Pancreas (tissue), 10 donors: ENCODE measurements around the gene UTP3. TPM values are rescaled to one million over a fixed set of nuclear protein-coding genes. Genes with fewer than 3 reads are reported as not detected.

Source experiments
- ATAC-seq, 4 donors: fragments of 200-7000 bp; cut with Tn5 transposase; one replicate each; pipeline versions ENCODE4 v1.8.0 to v1.9.1; 2020; ENCODE audit warnings: mild to moderate bottlenecking in 4 of 4, moderate library complexity in 4 of 4
- DNase-seq, 6 donors: peaks; one replicate each; pipeline ENCODE4 v3.0.0-alpha.2; 2020
- FAIRE-seq: peaks from 2 replicates; lab custom pipeline; 2012; peaks lifted over from hg19 to GRCh38; lab: Jason Lieb, UNC
- H3K27ac ChIP-seq, 4 donors: fragments of 200-600 bp; sonication (generic); 1 replicate in 3 of 4; 2 replicates in 1 of 4; pipeline versions ENCODE4 v1.5.0 to v1.8.0; 2020
- H3K27me3 ChIP-seq, 4 donors: fragments of 200-600 bp; one replicate each; pipeline ENCODE4 v1.8.0; 2021
- H3K36me3 ChIP-seq, 3 donors: fragments of 200-600 bp; sonication (generic) in 1 of 3; one replicate each; pipeline versions ENCODE4 v1.5.0 to v1.8.0; 2020 to 2021
- H3K4me1 ChIP-seq, 3 donors: fragments of 200-600 bp; one replicate each; pipeline ENCODE4 v1.8.0; 2021
- H3K4me3 ChIP-seq, 4 donors: fragments of 200-600 bp; sonication (generic) in 2 of 4; one replicate each; pipeline versions ENCODE4 v1.5.0 to v1.8.0; 2020 to 2021
- H3K9me3 ChIP-seq, 4 donors: fragments of 200-600 bp; one replicate each; pipeline ENCODE4 v1.8.0; 2021
- CTCF ChIP-seq, 4 donors: fragments of 200-600 bp; sonication (generic) in 3 of 4; IDR thresholded peaks; one replicate each; pipeline versions ENCODE4 v1.5.0 to v1.8.0; 2021; ENCODE audit warnings: antibody characterized with exemption in 4 of 4
- WGBS, 2 donors: extraction: QIAGEN DNeasy Blood & Tissue Kit; methylation state at CpG; one replicate each; pipeline ENCODE4 v1.1.7; 2013; 5-methylcytosine and 5-hydroxymethylcytosine counted together
- intact Hi-C, 3 donors: fragments of 100-400 bp; cut with DNase I; formaldehyde crosslinking; loops; one replicate each; pipeline versions ENCODE4 v1.11.1 to v1.14.2; 2022
- polyA plus RNA-seq, 2 donors: library from polyadenylated mRNA; stranded (reverse); fragments of 200-250 nt; gene quantifications; one replicate each; pipeline ENCODE4 v1.2.3, GENCODE V29; 2013
- total RNA-seq, 6 donors: library from RNA; stranded (reverse); fragmentation: NEBNext Ultra II Directional in 4 of 6; extraction: Animal tissue kit (Norgen Biotek cat#: 25700) in 4 of 6; gene quantifications; one replicate each; pipeline versions ENCODE4 v1.2.1 to v1.2.4, GENCODE V29; 2021 to 2023
- donor health status: healthy with polysubstance abuse.
- donor health status: DM: no; HTN: no; CAD: no; lungs with moderate emphysema.
- donor health status: DM: no; HTN: no; CAD: no.
- donor health status: control.
- donor health status: control.
- donor health status: Bipolar disorder and iron deficiency.
- donor health status: DM: yes; HTN: yes; CAD: no.
- donor health status: DM: no; HTN: no; CAD: no.
- donor health status: DM: no; HTN: no; CAD: no.
- donor health status: DM: yes; HTN: yes; CAD: no.

The UTP3 gene
- total and polyA plus RNA-seq, 8 donors, result 6.5 to 15.4 (median 10.5) TPM

GRCh38 chr4:70711599-70711998 lies 23.3 kb downstream of the UTP3 start:
- Histone ChIP-seq H3K27me3 (no peaks in the 10 kb centered on the region), H3K27ac (no peak overlapping the region), H3K9me3 (no peaks in the 10 kb centered on the region), H3K4me3 (no peak overlapping the region), H3K4me1 (peaks cover 12 to 58% (median 39%) of the 10 kb centered on the region in 3 donors), H3K36me3 (no peaks in the 10 kb centered on the region)
- TF ChIP-seq CTCF (IDR thresholded peaks at IDR 0.05), result no peak
- intact Hi-C loops, result no loop called here
- WGBS, 2 donors, result 32 to 42% methylated on average over 3 of the region's 3 CpGs
- ATAC-seq (no peak), DNase-seq (no peak), FAIRE-seq (no peak)

- H3K4me3 ChIP-seq, result no peak overlapping the region
- peaks cover 6 to 52% (median 39%) of the 10 kb centered on the region in 3 donors for H3K4me1 ChIP-seq
- no peak for FAIRE-seq
- no peak overlapping the region for H3K27ac ChIP-seq
- no peaks in the 10 kb centered on the region for H3K36me3 ChIP-seq
- WGBS, 2 donors, result 37 to 40% methylated on average over 3 of the region's 3 CpGs
- no peaks in the 10 kb centered on the region for H3K9me3 ChIP-seq
- no peaks in the 10 kb centered on the region for H3K27me3 ChIP-seq
- no peak for DNase-seq
- intact Hi-C loops, result no loop called here
- TF ChIP-seq CTCF (IDR thresholded peaks at IDR 0.05), result no peak
- ATAC-seq, result peak in 1 of 4 donors; percentile 20
Measured at GRCh38 chr4:70712150-70712549, 23.8 kb downstream of the UTP3 start.

DNA sequence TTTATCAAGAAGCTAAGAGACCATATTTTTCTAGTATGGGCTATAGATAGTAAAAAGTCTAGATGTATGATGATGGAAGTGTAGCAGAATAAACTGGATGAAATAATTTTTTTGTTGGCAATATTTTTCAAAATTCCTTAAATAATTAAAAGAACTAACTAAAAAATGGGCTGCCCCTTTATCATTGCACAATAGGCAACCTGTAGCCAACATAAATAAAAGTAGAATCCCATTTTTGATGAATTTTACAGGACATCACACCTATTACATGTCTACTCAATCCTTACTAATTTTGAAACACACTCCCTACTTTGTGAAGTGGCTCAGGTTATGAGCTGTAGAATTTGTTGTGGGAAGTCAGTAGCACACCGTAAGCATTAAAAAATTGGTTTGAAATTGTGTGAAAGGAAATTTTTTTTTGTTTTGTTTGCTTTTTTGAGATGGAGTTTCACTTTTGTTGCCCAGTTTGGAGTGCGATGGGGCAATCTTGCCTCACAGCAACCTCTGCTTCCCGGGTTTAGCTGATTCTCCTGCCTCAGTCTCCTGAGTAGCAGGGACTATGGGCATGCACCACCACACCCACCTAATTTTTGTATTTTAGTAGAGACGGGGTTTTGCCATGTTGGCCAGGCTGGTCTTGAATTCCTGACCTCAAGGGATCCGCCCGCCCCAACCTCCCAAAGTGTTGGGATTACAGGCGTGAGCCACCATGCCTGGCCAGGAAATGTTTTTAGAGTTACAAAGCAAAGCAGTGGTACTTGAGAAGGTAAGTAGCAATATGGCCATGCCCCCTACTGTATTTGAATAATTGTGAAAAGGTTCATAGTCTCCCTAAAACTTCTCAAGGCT lies 24.5 kb downstream of the UTP3 start:
- FAIRE-seq (no peak), DNase-seq (no peak), ATAC-seq (no peak)
- intact Hi-C loops, result no loop called here
- no peaks in the 10 kb centered on the region for H3K9me3 ChIP-seq
- no peak for TF ChIP-seq CTCF (IDR thresholded peaks at IDR 0.05)
- H3K36me3 ChIP-seq, result no peaks in the 10 kb centered on the region
- H3K27me3 ChIP-seq, result no peaks in the 10 kb centered on the region
- 95% methylated on average over 7 of the region's 7 CpGs for WGBS, 2 donors
- H3K27ac ChIP-seq, result no peak overlapping the region
- H3K4me3 ChIP-seq, result no peak overlapping the region
- H3K4me1 ChIP-seq, result peaks cover 4 to 45% (median 32%) of the 10 kb centered on the region in 3 donors

DNA sequence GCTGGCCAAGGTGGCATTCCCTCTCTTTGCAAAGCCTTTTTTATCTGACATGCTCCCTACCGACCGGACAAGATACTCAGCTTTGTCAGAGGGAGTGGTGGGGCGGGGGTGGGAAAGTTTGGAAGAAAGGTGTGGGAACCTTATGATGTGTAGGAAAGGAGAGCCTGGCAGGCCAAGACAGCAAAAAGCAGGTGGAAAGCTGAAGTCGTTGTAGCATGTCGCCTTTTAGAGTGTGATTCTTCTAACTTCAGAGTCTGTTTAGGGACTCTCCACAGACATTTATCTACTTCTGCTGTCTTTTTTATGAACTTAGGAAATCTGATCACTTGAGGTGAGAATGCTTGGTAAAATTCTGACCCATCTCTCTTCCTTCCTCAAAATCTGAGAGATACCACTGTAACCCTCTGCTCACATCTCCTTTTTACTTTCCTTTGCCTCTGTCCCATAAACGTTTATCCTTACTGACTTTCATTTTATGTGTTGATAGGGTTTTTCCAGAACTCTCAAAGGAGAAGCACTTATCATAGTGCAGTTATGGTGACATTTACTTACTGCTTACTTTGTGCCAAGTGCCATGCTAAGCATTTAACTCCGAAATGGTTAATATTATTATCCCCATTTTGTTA lies 25.2 kb downstream of the UTP3 start:
- intact Hi-C loops, result no loop called here
- H3K27me3 ChIP-seq, result no peaks in the 10 kb centered on the region
- H3K27ac ChIP-seq, result no peak overlapping the region
- no peak for TF ChIP-seq CTCF (IDR thresholded peaks at IDR 0.05)
- peaks cover 4 to 45% (median 32%) of the 10 kb centered on the region in 3 donors for H3K4me1 ChIP-seq
- H3K36me3 ChIP-seq, result no peaks in the 10 kb centered on the region
- no peak overlapping the region for H3K4me3 ChIP-seq
- ATAC-seq (peak in 2 of 4 donors; percentile 9 to 20), FAIRE-seq (no peak), DNase-seq (no peak)
- H3K9me3 ChIP-seq, result no peaks in the 10 kb centered on the region
- WGBS, 2 donors, result 57 to 65% methylated on average over 7 of the region's 7 CpGs
